Erythroblast (primary cell): Measurements from ENCODE around the gene KRTAP12-1.

Experiments used
- GATA1 ChIP-seq: IDR thresholded peaks from 2 replicates; pipeline ENCODE4 v1.6.1; 2011; ENCODE audit warnings: low read depth, mild to moderate bottlenecking, control low read depth, low read length, moderate library complexity
- POLR2A ChIP-seq: IDR thresholded peaks from 2 replicates; pipeline ENCODE4 v1.6.1; 2011; ENCODE audit warnings: mild to moderate bottlenecking, low read length

DNA sequence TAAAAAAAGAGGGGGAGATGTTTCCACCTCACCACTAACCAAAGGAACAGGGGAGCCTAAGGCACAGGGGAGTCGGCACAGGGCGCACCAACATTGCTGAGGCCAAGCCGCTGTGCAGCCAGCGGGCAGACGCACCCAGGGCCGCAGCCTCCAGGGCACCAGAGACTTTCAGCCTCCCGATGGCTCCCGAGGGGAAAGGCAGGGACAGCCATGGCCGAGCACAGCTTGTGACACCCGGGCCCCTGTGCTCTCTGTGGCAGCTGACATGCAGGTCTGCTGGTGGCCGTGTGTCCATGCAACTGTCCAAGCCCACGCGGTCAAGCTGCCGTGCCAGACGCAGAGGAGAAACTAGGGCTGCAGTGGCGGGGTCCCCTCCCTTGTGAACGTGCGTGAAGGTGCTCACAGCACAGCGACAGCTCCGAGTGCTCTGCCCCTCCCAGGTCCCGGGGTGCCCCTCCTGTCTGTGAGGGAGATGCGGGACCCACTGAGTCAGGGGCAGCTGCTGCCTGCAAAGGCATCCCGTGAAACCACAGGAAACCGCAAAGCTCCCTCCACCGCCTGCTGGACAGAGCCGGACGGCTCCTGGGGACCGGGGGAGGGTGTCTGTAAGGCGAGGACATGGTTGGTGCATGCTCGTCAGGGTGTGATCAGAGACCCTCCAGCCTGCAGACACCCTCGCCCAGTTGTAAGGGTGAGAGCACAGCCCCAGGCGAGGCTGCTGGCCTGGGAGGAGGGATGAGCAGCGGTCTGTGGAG, 33.2 kb downstream of the KRTAP12-1 start:
- no peak for TF ChIP-seq POLR2A
- TF ChIP-seq GATA1, result no peak
